ENCODE results near the gene PKHD1.

GRCh38 chr6:52133324-52133723 lies 45.9 kb upstream of the PKHD1 start:
- no peak for TF ChIP-seq POLR2AphosphoS5 (IDR thresholded peaks at IDR 0.05; ENCODE audit: low read depth, low read length)
- no peak for TF ChIP-seq SIN3A (IDR thresholded peaks at IDR 0.05; ENCODE audit: borderline replicate concordance, insufficient read depth, low read length)
- no peak for TF ChIP-seq FOXP2 (optimal IDR thresholded peaks at IDR 0.05; ENCODE audit: borderline replicate concordance, extremely low read depth, extremely low read length, insufficient read depth)
- no peak for TF ChIP-seq TAF1 (IDR thresholded peaks at IDR 0.05; ENCODE audit: borderline replicate concordance, insufficient read depth, low read length)
